B cell (primary cell): Measurements from ENCODE around the gene HTT. TPM values are rescaled to one million over a fixed set of nuclear protein-coding genes. Genes with fewer than 3 reads are reported as not detected.

Experiments
- ATAC-seq: fragments of 200-7000 bp; cut with Tn5 transposase; one replicate; pipeline ENCODE4 v1.10.0; 2021; ENCODE audit warnings: low read depth, mild to moderate bottlenecking, moderate number of reproducible peaks, moderate library complexity
- CTCF ChIA-PET: fragments of 350-600 bp; sonication (Branson Sonifier 250); formaldehyde crosslinking; loops from one replicate; lab custom pipeline; 2021; ENCODE audit warnings: antibody characterized with exemption, inconsistent platforms; lab: Charles Lee
- POLR2A ChIA-PET: fragments of 350-600 bp; sonication (Branson Sonifier 250); formaldehyde crosslinking; loops from one replicate; lab custom pipeline; 2021; ENCODE audit warnings: antibody characterized with exemption; lab: Charles Lee
- DNase-seq: peaks from one replicate; pipeline ENCODE4 v3.0.0; 2013
- H2AFZ ChIP-seq: 2 replicates; pipeline ENCODE4 v1.6.1; 2012; ENCODE audit warnings: mild to moderate bottlenecking, low read depth, low read length; ENCODE audit not compliant: insufficient read depth, poor library complexity, severe bottlenecking
- H3K27ac ChIP-seq, 2 donors: 1 replicate in 1 of 2; 2 replicates in 1 of 2; pipeline ENCODE4 v1.5.1; 2012 to 2013; ENCODE audit warnings: low read length in 2 of 2, mild to moderate bottlenecking in 2 of 2, moderate library complexity in 1 of 2
- H3K27me3 ChIP-seq, 4 experiments: fragments of 200-600 bp in 1 of 4; sonication (generic) in 1 of 4; replicated peaks in 1 of 4; 1 replicate in 2 of 4; 2 replicates in 2 of 4; pipeline versions ENCODE4 v1.6.1 to v1.7.0; 2013 to 2016; ENCODE audit warnings: low read length in 3 of 4, mild to moderate bottlenecking in 2 of 4, mixed read lengths in 1 of 4, moderate library complexity in 1 of 4; ENCODE audit not compliant: insufficient read depth in 4 of 4, control insufficient read depth in 3 of 4; ENCODE audit errors: control extremely low read depth in 1 of 4
- H3K36me3 ChIP-seq, 2 experiments: replicated peaks in 1 of 2; 1 replicate in 1 of 2; 2 replicates in 1 of 2; pipeline versions ENCODE4 v1.6.1 to v1.7.1; 2013; ENCODE audit warnings: low read length in 1 of 2; ENCODE audit not compliant: insufficient read depth in 2 of 2, control insufficient read depth in 1 of 2; ENCODE audit errors: control extremely low read depth in 1 of 2, extremely low read depth in 1 of 2
- H3K4me1 ChIP-seq, 2 donors: fragments of 200-600 bp in 1 of 2; sonication (generic) in 1 of 2; 1 replicate in 1 of 2; 2 replicates in 1 of 2; pipeline versions ENCODE4 v1.5.1 to v1.6.1; 2013 to 2017; ENCODE audit warnings: low read length in 2 of 2; ENCODE audit not compliant: control insufficient read depth in 2 of 2, insufficient read depth in 2 of 2
- H3K4me2 ChIP-seq: replicated peaks from 2 replicates; pipeline ENCODE3; 2012; ENCODE audit warnings: mild to moderate bottlenecking, low read depth, low read length; ENCODE audit not compliant: poor library complexity, severe bottlenecking
- H3K4me3 ChIP-seq, 5 experiments: fragments of 200-600 bp in 1 of 5; sonication (generic) in 1 of 5; 1 replicate in 3 of 5; 2 replicates in 2 of 5; pipeline versions ENCODE4 v1.5.1 to v1.7.0; 2011 to 2016; ENCODE audit warnings: low read length in 4 of 5, mild to moderate bottlenecking in 4 of 5, low read depth in 2 of 5, control low read depth in 1 of 5, moderate library complexity in 1 of 5; ENCODE audit not compliant: insufficient read depth in 1 of 5; ENCODE audit errors: control extremely low read depth in 1 of 5, extremely low read depth in 1 of 5
- H3K79me2 ChIP-seq: fragments of 200-600 bp; sonication (generic); one replicate; pipeline ENCODE4 v1.6.0; 2016; ENCODE audit warnings: low read length; ENCODE audit not compliant: control insufficient read depth, insufficient read depth
- H3K9ac ChIP-seq: fragments of 200-600 bp; sonication (generic); 2 replicates; pipeline ENCODE4 v1.6.1; 2017; ENCODE audit warnings: mild to moderate bottlenecking, low read length, moderate library complexity
- H3K9me3 ChIP-seq, 3 donors: one replicate each; pipeline versions ENCODE4 v1.6.1 to v1.7.1; 2013; ENCODE audit warnings: low read length in 2 of 3; ENCODE audit not compliant: control insufficient read depth in 2 of 3, insufficient read depth in 1 of 3; ENCODE audit errors: control extremely low read depth in 1 of 3
- H4K20me1 ChIP-seq: 2 replicates; pipeline ENCODE4 v1.6.0; 2012; ENCODE audit warnings: mild to moderate bottlenecking, low read length; ENCODE audit not compliant: insufficient read depth, control insufficient read depth, poor library complexity, severe bottlenecking
- H3K27ac Mint-ChIP-seq: one replicate; pipeline ENCODE4 v1.8.0; 2021; ENCODE audit warnings: mixed read lengths
- H3K27me3 Mint-ChIP-seq: one replicate; pipeline ENCODE4 v1.8.0; 2021; ENCODE audit warnings: mixed read lengths
- H3K4me1 Mint-ChIP-seq: one replicate; pipeline ENCODE4 v1.8.0; 2021; ENCODE audit warnings: mixed read lengths
- H3K4me3 Mint-ChIP-seq: one replicate; pipeline ENCODE4 v1.8.0; 2021; ENCODE audit warnings: mixed read lengths
- H3K9me3 Mint-ChIP-seq: one replicate; pipeline ENCODE4 v1.8.0; 2022; ENCODE audit warnings: mixed read lengths; ENCODE audit not compliant: insufficient read depth
- EZH2 ChIP-seq: IDR thresholded peaks from 2 replicates; pipeline ENCODE4 v1.6.1; 2012; ENCODE audit warnings: borderline replicate concordance, low read depth, mild to moderate bottlenecking, moderate library complexity, low read length; ENCODE audit not compliant: insufficient read depth, poor library complexity, severe bottlenecking
- WGBS: methylation state at CpG from one replicate; pipeline ENCODE4 v1.1.5; 2013; ENCODE audit warnings: missing lambda C conversion rate; ENCODE audit not compliant: insufficient coverage; 5-methylcytosine and 5-hydroxymethylcytosine counted together
- intact Hi-C: fragments of 100-400 bp; cut with micrococcal nuclease; formaldehyde crosslinking; loops from one replicate; pipeline ENCODE4 v1.10.0; 2022
- polyA plus RNA-seq: library from polyadenylated mRNA; depleted of rRNA; stranded (reverse); fragments of >200 nt; gene quantifications from 2 replicates; pipeline ENCODE4 v1.2.3, GENCODE V29; 2012
- total RNA-seq, 2 donors: library from RNA; stranded (reverse); fragments of 120-200 nt in 1 of 2; gene quantifications; 1 replicate in 1 of 2; 2 replicates in 1 of 2; pipeline versions ENCODE4 v1.2.3 to v1.2.4, GENCODE V29; 2013 to 2022
- TF ChIP-seq, protein P1 (sequence below): fragments of 200-600 bp; IDR thresholded peaks from one replicate; pipeline ENCODE4 v1.8.0; 2022; ENCODE audit warnings: antibody characterized with exemption, mild to moderate bottlenecking

HTT gene
- total and polyA plus RNA-seq, 2 donors (not counting 1 experiment from before 2014, with no cell fraction given), result 52.8 to 195 TPM

DNA sequence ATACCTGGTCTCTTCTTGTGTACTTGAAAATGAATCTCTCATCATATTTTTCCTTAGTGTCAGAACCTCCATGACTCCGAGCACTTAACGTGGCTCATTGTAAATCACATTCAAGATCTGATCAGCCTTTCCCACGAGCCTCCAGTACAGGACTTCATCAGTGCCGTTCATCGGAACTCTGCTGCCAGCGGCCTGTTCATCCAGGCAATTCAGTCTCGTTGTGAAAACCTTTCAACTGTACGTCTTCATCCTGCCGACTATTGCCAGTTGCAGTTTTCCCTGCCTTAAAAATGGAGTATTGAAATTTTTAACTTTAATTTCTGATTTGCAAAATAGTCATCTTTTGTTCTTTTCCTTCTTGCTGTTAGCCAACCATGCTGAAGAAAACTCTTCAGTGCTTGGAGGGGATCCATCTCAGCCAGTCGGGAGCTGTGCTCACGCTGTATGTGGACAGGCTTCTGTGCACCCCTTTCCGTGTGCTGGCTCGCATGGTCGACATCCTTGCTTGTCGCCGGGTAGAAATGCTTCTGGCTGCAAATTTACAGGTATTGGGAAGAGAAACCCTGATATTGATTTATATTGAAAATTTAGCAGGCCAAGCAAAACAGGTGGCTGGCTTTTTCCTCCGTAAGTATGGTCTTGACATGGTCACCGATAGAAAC is 132.1 kb downstream of the HTT start:
- Histone ChIP-seq H3K27ac (no peak overlapping the region), H3K9ac (no peak overlapping the region), H3K79me2 (no peaks in the 10 kb centered on the region), H4K20me1 (no peaks in the 10 kb centered on the region), H3K9me3 (no peaks in the 10 kb centered on the region), H3K27me3 (no peaks in the 10 kb centered on the region), H3K4me1 (peaks cover 16% of the 10 kb centered on the region in 2 donors), H2AFZ (no peak overlapping the region), H3K4me2 (no peak overlapping the region), H3K36me3 (peaks cover 0 to 60% of the 10 kb centered on the region in 2 experiments), H3K4me3 (no peak overlapping the region)
- Mint-ChIP-seq H3K4me3 (no peak overlapping the region), H3K9me3 (no peaks in the 10 kb centered on the region), H3K27me3 (no peaks in the 10 kb centered on the region), H3K4me1 (peaks cover 17% of the 10 kb centered on the region), H3K27ac (no peak overlapping the region)
- intact Hi-C loops, result loop anchor here (10.0 kb wide), 1 partner anchor 238 kb away; the partner anchor contains the start of gene HGFAC
- POLR2A ChIA-PET, result no interaction called here
- TF ChIP-seq EZH2, result no peak
- TF ChIP-seq, protein P1, sequence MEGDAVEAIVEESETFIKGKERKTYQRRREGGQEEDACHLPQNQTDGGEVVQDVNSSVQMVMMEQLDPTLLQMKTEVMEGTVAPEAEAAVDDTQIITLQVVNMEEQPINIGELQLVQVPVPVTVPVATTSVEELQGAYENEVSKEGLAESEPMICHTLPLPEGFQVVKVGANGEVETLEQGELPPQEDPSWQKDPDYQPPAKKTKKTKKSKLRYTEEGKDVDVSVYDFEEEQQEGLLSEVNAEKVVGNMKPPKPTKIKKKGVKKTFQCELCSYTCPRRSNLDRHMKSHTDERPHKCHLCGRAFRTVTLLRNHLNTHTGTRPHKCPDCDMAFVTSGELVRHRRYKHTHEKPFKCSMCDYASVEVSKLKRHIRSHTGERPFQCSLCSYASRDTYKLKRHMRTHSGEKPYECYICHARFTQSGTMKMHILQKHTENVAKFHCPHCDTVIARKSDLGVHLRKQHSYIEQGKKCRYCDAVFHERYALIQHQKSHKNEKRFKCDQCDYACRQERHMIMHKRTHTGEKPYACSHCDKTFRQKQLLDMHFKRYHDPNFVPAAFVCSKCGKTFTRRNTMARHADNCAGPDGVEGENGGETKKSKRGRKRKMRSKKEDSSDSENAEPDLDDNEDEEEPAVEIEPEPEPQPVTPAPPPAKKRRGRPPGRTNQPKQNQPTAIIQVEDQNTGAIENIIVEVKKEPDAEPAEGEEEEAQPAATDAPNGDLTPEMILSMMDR, result no peak
- ATAC-seq, result no peak
- DNase-seq, result no peak
- WGBS, result 98% methylated on average over 17 of the region's 18 CpGs
- CTCF ChIA-PET, result no interaction called here

DNA sequence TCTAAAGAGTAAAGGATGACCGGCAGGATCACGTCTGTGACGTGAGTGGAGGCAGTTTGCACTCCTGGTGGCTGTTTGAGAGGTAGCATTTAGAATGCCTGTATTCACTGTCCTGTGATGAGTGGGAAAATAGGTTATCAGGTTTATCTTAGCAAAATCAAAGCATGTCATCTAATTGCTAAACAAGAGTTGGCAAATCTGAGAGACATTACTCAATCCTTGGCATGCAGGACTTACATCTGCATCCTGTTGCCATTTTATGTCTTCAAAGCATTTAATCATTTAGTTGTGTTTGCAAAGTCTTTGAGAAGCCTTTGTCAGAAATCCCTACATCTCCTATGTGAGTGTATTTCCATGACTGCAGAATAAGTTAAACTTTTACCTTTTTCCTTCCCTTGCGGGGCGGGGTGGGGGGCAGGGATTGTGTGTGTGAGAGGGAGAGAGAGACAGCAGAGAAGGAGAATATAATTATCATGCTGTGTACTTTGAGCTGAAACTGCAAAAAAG is 133.1 kb downstream of the HTT start:
- Histone ChIP-seq H3K4me3 (no peak overlapping the region), H3K27ac (no peak overlapping the region), H3K79me2 (no peaks in the 10 kb centered on the region), H4K20me1 (no peaks in the 10 kb centered on the region), H3K9me3 (no peaks in the 10 kb centered on the region), H3K9ac (no peak overlapping the region), H2AFZ (no peak overlapping the region), H3K4me1 (peaks cover 6 to 7% of the 10 kb centered on the region in 2 donors), H3K36me3 (peaks cover 0 to 66% of the 10 kb centered on the region in 2 experiments), H3K4me2 (no peak overlapping the region), H3K27me3 (no peaks in the 10 kb centered on the region)
- ChIA-PET CTCF (no interaction called here), POLR2A (no interaction called here)
- TF ChIP-seq, protein P1, result no peak
- TF ChIP-seq EZH2, result no peak
- WGBS, result no CpG with 5 or more reads among the region's 5 CpGs
- H3K4me1 Mint-ChIP-seq, result peaks cover 7% of the 10 kb centered on the region
- no peak overlapping the region for H3K4me3 Mint-ChIP-seq
- ATAC-seq (no peak), DNase-seq (no peak)
- H3K27me3 Mint-ChIP-seq, result no peaks in the 10 kb centered on the region
- no peak overlapping the region for H3K27ac Mint-ChIP-seq
- H3K9me3 Mint-ChIP-seq, result no peaks in the 10 kb centered on the region
- intact Hi-C loops, result loop anchor here (10.0 kb wide), 1 partner anchor 237 kb away; the partner anchor contains the start of gene HGFAC
